Effector memory CD8-positive, alpha-beta T cell (primary cell): ENCODE data around the gene GRID1.

Experiments used
- ATAC-seq: fragments of 150-1000 bp; cut with Tn5 transposase; replicated peaks from 2 replicates; pipeline ENCODE4 v1.10.0; 2021; ENCODE audit warnings: mild to moderate bottlenecking, moderate library complexity
- DNase-seq, 3 experiments: peaks; one replicate each; pipeline ENCODE4 v3.0.0; 2021
- H3K27ac Mint-ChIP-seq, 2 donors: one replicate each; pipeline ENCODE4 v1.8.0; 2022; ENCODE audit warnings: mild to moderate bottlenecking in 2 of 2, mixed read lengths in 2 of 2, moderate library complexity in 2 of 2
- H3K27me3 Mint-ChIP-seq, 2 donors: one replicate each; pipeline ENCODE4 v1.8.0; 2022; ENCODE audit warnings: mixed read lengths in 2 of 2
- H3K36me3 Mint-ChIP-seq: one replicate; pipeline ENCODE4 v1.8.0; 2022; ENCODE audit warnings: mild to moderate bottlenecking, moderate library complexity, mixed read lengths; ENCODE audit not compliant: insufficient read depth
- H3K4me1 Mint-ChIP-seq, 2 donors: one replicate each; pipeline ENCODE4 v1.8.0; 2022; ENCODE audit warnings: low read depth in 2 of 2, mixed read lengths in 2 of 2
- H3K4me3 Mint-ChIP-seq, 2 donors: one replicate each; pipeline ENCODE4 v1.8.0; 2022; ENCODE audit warnings: mild to moderate bottlenecking in 2 of 2, mixed read lengths in 2 of 2, moderate library complexity in 2 of 2
- H3K9me3 Mint-ChIP-seq, 2 donors: one replicate each; pipeline ENCODE4 v1.8.0; 2022; ENCODE audit warnings: mixed read lengths in 2 of 2

The GRID1 gene

GRCh38 chr10:86218160-86218559 is 148.4 kb downstream of the GRID1 start:
- Mint-ChIP-seq H3K36me3 (peaks cover 2% of the 10 kb centered on the region), H3K9me3 (no peaks in the 10 kb centered on the region), H3K27me3 (peaks cover 30 to 33% of the 10 kb centered on the region in 2 donors), H3K27ac (no peak overlapping the region), H3K4me1 (no peaks in the 10 kb centered on the region), H3K4me3 (no peak overlapping the region)
- DNase-seq = no peak
- ATAC-seq = no peak

- Mint-ChIP-seq H3K27ac (no peak overlapping the region), H3K36me3 (peaks cover 2% of the 10 kb centered on the region), H3K27me3 (peaks cover 32 to 40% of the 10 kb centered on the region in 2 donors), H3K9me3 (no peaks in the 10 kb centered on the region), H3K4me3 (no peak overlapping the region), H3K4me1 (no peaks in the 10 kb centered on the region)
- ATAC-seq (no peak), DNase-seq (no peak)
Observed at GRCh38 chr10:86217371-86218080, 149.1 kb downstream of the GRID1 start.

- no peaks in the 10 kb centered on the region for H3K4me1 Mint-ChIP-seq
- no peak for ATAC-seq
- no peak for DNase-seq
- no peaks in the 10 kb centered on the region for H3K9me3 Mint-ChIP-seq
- H3K36me3 Mint-ChIP-seq = peaks cover 2% of the 10 kb centered on the region
- H3K4me3 Mint-ChIP-seq = no peak overlapping the region
- H3K27me3 Mint-ChIP-seq = peaks cover 32 to 41% of the 10 kb centered on the region in 2 donors
- no peak overlapping the region for H3K27ac Mint-ChIP-seq
Observed at GRCh38 chr10:86216886-86217285, 149.7 kb downstream of the GRID1 start.

GRCh38 chr10:86215712-86216111 is 150.9 kb downstream of the GRID1 start:
- Mint-ChIP-seq H3K27ac (no peak overlapping the region), H3K4me3 (no peak overlapping the region), H3K4me1 (no peaks in the 10 kb centered on the region), H3K27me3 (peaks cover 27 to 38% of the 10 kb centered on the region in 2 donors), H3K36me3 (peaks cover 2% of the 10 kb centered on the region), H3K9me3 (no peaks in the 10 kb centered on the region)
- no peak for DNase-seq
- ATAC-seq = no peak

GRCh38 chr10:86215046-86215445 is 151.5 kb downstream of the GRID1 start:
- DNase-seq = no peak
- no peaks in the 10 kb centered on the region for H3K4me1 Mint-ChIP-seq
- no peak overlapping the region for H3K4me3 Mint-ChIP-seq
- H3K27ac Mint-ChIP-seq = no peak overlapping the region
- peaks cover 2% of the 10 kb centered on the region for H3K36me3 Mint-ChIP-seq
- H3K27me3 Mint-ChIP-seq = peaks cover 27 to 44% of the 10 kb centered on the region in 2 donors
- H3K9me3 Mint-ChIP-seq = no peaks in the 10 kb centered on the region
- ATAC-seq = no peak

GRCh38 chr10:86213148-86213547 is 153.4 kb downstream of the GRID1 start:
- H3K36me3 Mint-ChIP-seq = no peaks in the 10 kb centered on the region
- no peaks in the 10 kb centered on the region for H3K9me3 Mint-ChIP-seq
- no peak overlapping the region for H3K4me3 Mint-ChIP-seq
- ATAC-seq = no peak
- H3K4me1 Mint-ChIP-seq = no peaks in the 10 kb centered on the region
- peaks cover 20 to 35% of the 10 kb centered on the region in 2 donors for H3K27me3 Mint-ChIP-seq
- H3K27ac Mint-ChIP-seq = no peak overlapping the region
- no peak for DNase-seq

GRCh38 chr10:86212391-86212700 is 154.2 kb downstream of the GRID1 start:
- H3K36me3 Mint-ChIP-seq = no peaks in the 10 kb centered on the region
- H3K9me3 Mint-ChIP-seq = no peaks in the 10 kb centered on the region
- H3K27me3 Mint-ChIP-seq = peaks cover 20 to 35% of the 10 kb centered on the region in 2 donors
- DNase-seq (no peak), ATAC-seq (no peak)
- no peak overlapping the region for H3K27ac Mint-ChIP-seq
- no peaks in the 10 kb centered on the region for H3K4me1 Mint-ChIP-seq
- H3K4me3 Mint-ChIP-seq = no peak overlapping the region

- ATAC-seq = no peak
- no peaks in the 10 kb centered on the region for H3K36me3 Mint-ChIP-seq
- DNase-seq = no peak
- no peak overlapping the region for H3K27ac Mint-ChIP-seq
- no peak overlapping the region for H3K4me3 Mint-ChIP-seq
- no peaks in the 10 kb centered on the region for H3K9me3 Mint-ChIP-seq
- peaks cover 20 to 35% of the 10 kb centered on the region in 2 donors for H3K27me3 Mint-ChIP-seq
- no peaks in the 10 kb centered on the region for H3K4me1 Mint-ChIP-seq
Observed at GRCh38 chr10:86211691-86212390, 154.8 kb downstream of the GRID1 start.

- Mint-ChIP-seq H3K36me3 (no peaks in the 10 kb centered on the region), H3K27me3 (peaks cover 8 to 32% of the 10 kb centered on the region in 2 donors), H3K27ac (no peak overlapping the region), H3K4me3 (no peak overlapping the region), H3K9me3 (no peaks in the 10 kb centered on the region), H3K4me1 (no peaks in the 10 kb centered on the region)
- DNase-seq (no peak), ATAC-seq (no peak)
Observed at GRCh38 chr10:86210416-86210815, 156.2 kb downstream of the GRID1 start.

- DNase-seq (no peak), ATAC-seq (no peak)
- Mint-ChIP-seq H3K36me3 (no peaks in the 10 kb centered on the region), H3K27me3 (peaks cover 8 to 28% of the 10 kb centered on the region in 2 donors), H3K9me3 (no peaks in the 10 kb centered on the region), H3K27ac (no peak overlapping the region), H3K4me3 (no peak overlapping the region), H3K4me1 (no peaks in the 10 kb centered on the region)
Observed at GRCh38 chr10:86209726-86210125, 156.9 kb downstream of the GRID1 start.

GRCh38 chr10:86207226-86207625 is 159.4 kb downstream of the GRID1 start:
- Mint-ChIP-seq H3K4me3 (no peak overlapping the region), H3K27ac (no peak overlapping the region), H3K27me3 (peaks cover 7 to 13% of the 10 kb centered on the region in 2 donors), H3K9me3 (no peaks in the 10 kb centered on the region), H3K36me3 (no peaks in the 10 kb centered on the region), H3K4me1 (no peaks in the 10 kb centered on the region)
- DNase-seq = no peak
- no peak for ATAC-seq

- Mint-ChIP-seq H3K36me3 (no peaks in the 10 kb centered on the region), H3K4me1 (no peaks in the 10 kb centered on the region), H3K27ac (no peak overlapping the region), H3K4me3 (no peak overlapping the region), H3K27me3 (peaks cover 8 to 17% of the 10 kb centered on the region in 2 donors), H3K9me3 (no peaks in the 10 kb centered on the region)
- no peak for ATAC-seq
- DNase-seq = no peak
Observed at GRCh38 chr10:86206240-86206579, 160.4 kb downstream of the GRID1 start.

- Mint-ChIP-seq H3K36me3 (no peaks in the 10 kb centered on the region), H3K9me3 (no peaks in the 10 kb centered on the region), H3K27me3 (peaks cover 8 to 12% of the 10 kb centered on the region in 2 donors), H3K27ac (no peak overlapping the region), H3K4me3 (no peak overlapping the region), H3K4me1 (no peaks in the 10 kb centered on the region)
- DNase-seq (no peak), ATAC-seq (no peak)
Observed at GRCh38 chr10:86205306-86206239, 161.0 kb downstream of the GRID1 start.
